Brain microvascular endothelial cell (primary cell): Measurements from ENCODE around the gene ADAMTSL1.

Source experiments
- DNase-seq: peaks from one replicate; pipeline ENCODE4 v3.0.0-alpha.2; 2020
- H3K27ac ChIP-seq: fragments of 250-450 bp; sonication (Bioruptor Pico); 2 replicates; pipeline ENCODE4 v1.5.1; 2020; ENCODE audit warnings: mild to moderate bottlenecking, moderate library complexity
- H3K27me3 ChIP-seq: fragments of 250-450 bp; sonication (Bioruptor Pico); replicated peaks from 2 replicates; pipeline ENCODE4 v1.5.1; 2020; ENCODE audit warnings: mild to moderate bottlenecking
- H3K36me3 ChIP-seq: fragments of 250-450 bp; sonication (Bioruptor Pico); replicated peaks from 2 replicates; pipeline ENCODE4 v1.5.1; 2020; ENCODE audit warnings: mild to moderate bottlenecking
- H3K4me3 ChIP-seq: 2 replicates; pipeline ENCODE4 v1.5.1; 2011; ENCODE audit warnings: low read depth, mild to moderate bottlenecking, control low read depth, low read length, moderate library complexity
- CTCF ChIP-seq: IDR thresholded peaks from 2 replicates; pipeline ENCODE4 v1.5.1; 2011; ENCODE audit warnings: low read depth, mild to moderate bottlenecking, moderate library complexity, low read length, control low read depth, inconsistent platforms; ENCODE audit errors: missing control alignments
- in situ Hi-C: cut with HindIII; loops from 2 replicates; pipeline ENCODE4 v1.10.0; 2017; ENCODE audit warnings: low sequenced_read_pairs, low pct_ligation_motif_present

The ADAMTSL1 gene

GRCh38 chr9:18847576-18848275 is 373.8 kb downstream of the ADAMTSL1 start:
- no peak overlapping the region for H3K27ac ChIP-seq
- no peaks in the 10 kb centered on the region for H3K27me3 ChIP-seq
- TF ChIP-seq CTCF = no peak
- peaks cover 2% of the 10 kb centered on the region for H3K36me3 ChIP-seq
- in situ Hi-C loops = no loop called here
- no peak overlapping the region for H3K4me3 ChIP-seq
- no peak for DNase-seq

- Histone ChIP-seq H3K4me3 (no peak overlapping the region), H3K36me3 (peaks cover 2% of the 10 kb centered on the region), H3K27me3 (no peaks in the 10 kb centered on the region), H3K27ac (no peak overlapping the region)
- DNase-seq = no peak
- TF ChIP-seq CTCF = no peak
- in situ Hi-C loops = no loop called here
Measured at GRCh38 chr9:18848657-18849056, 374.7 kb downstream of the ADAMTSL1 start.

GRCh38 chr9:18849270-18849669 is 375.3 kb downstream of the ADAMTSL1 start:
- Histone ChIP-seq H3K36me3 (peaks cover 2% of the 10 kb centered on the region), H3K27ac (no peak overlapping the region), H3K4me3 (no peak overlapping the region), H3K27me3 (no peaks in the 10 kb centered on the region)
- in situ Hi-C loops = no loop called here
- DNase-seq = no peak
- TF ChIP-seq CTCF = no peak

- in situ Hi-C loops = no loop called here
- H3K27ac ChIP-seq = no peak overlapping the region
- no peak for DNase-seq
Measured at GRCh38 chr9:18849890-18850677, 376.1 kb downstream of the ADAMTSL1 start.

GRCh38 chr9:18851069-18851795 is 377.3 kb downstream of the ADAMTSL1 start:
- Histone ChIP-seq H3K4me3 (no peak overlapping the region), H3K27ac (no peak overlapping the region), H3K27me3 (no peaks in the 10 kb centered on the region), H3K36me3 (no peaks in the 10 kb centered on the region)
- no peak for DNase-seq
- TF ChIP-seq CTCF = no peak
- in situ Hi-C loops = no loop called here

More at GRCh38 chr9:18849890-18850677, 376.1 kb downstream of the ADAMTSL1 start:
- no peak for TF ChIP-seq CTCF
- Histone ChIP-seq H3K4me3 (no peak overlapping the region), H3K36me3 (peaks cover 2% of the 10 kb centered on the region), H3K27me3 (no peaks in the 10 kb centered on the region)
